Parathyroid adenoma (tissue), 2 donors: ENCODE results near the gene OSGEP.
A peak's percentile ranks its signal among the peaks of the same experiment; 100 is the strongest.

Experiments used
- H2AFZ ChIP-seq: fragments of 300-600 bp; sonication (generic); one replicate; pipeline ENCODE4 v1.7.0; 2017; ENCODE audit warnings: antibody characterized with exemption, mild to moderate bottlenecking
- H3K27ac ChIP-seq: fragments of 300-600 bp; sonication (generic); one replicate; pipeline ENCODE4 v1.7.0; 2017
- H3K27me3 ChIP-seq: fragments of 300-600 bp; sonication (generic); one replicate; pipeline ENCODE4 v1.7.0; 2017; ENCODE audit warnings: low read length; ENCODE audit not compliant: control insufficient read depth, insufficient read depth
- H3K36me3 ChIP-seq: fragments of 300-600 bp; sonication (generic); one replicate; pipeline ENCODE4 v1.7.0; 2017; ENCODE audit warnings: low read length; ENCODE audit not compliant: control insufficient read depth, insufficient read depth
- H3K4me1 ChIP-seq: fragments of 300-600 bp; sonication (generic); one replicate; pipeline ENCODE4 v1.7.0; 2017; ENCODE audit warnings: control low read depth
- H3K4me2 ChIP-seq: fragments of 300-600 bp; sonication (generic); one replicate; pipeline ENCODE4 v1.7.0; 2017; ENCODE audit warnings: low read length
- H3K4me3 ChIP-seq: fragments of 300-600 bp; sonication (generic); one replicate; pipeline ENCODE4 v1.7.0; 2017; ENCODE audit warnings: low read depth, low read length
- H3K79me2 ChIP-seq: fragments of 300-600 bp; sonication (generic); one replicate; pipeline ENCODE4 v1.7.0; 2017; ENCODE audit warnings: control low read depth
- H3K9ac ChIP-seq: fragments of 300-600 bp; sonication (generic); one replicate; pipeline ENCODE4 v1.7.0; 2017; ENCODE audit warnings: mild to moderate bottlenecking
- H3K9me3 ChIP-seq: fragments of 300-600 bp; sonication (generic); one replicate; pipeline ENCODE4 v1.7.0; 2017; ENCODE audit warnings: low read length; ENCODE audit not compliant: control insufficient read depth
- CTCF ChIP-seq: fragments of 300-600 bp; sonication (generic); IDR thresholded peaks from one replicate; pipeline ENCODE4 v1.7.0; 2017; ENCODE audit warnings: antibody characterized with exemption, mild to moderate bottlenecking
- donor health status: primary hyperparathyroidism.

The OSGEP gene

GRCh38 chr14:20485900-20486299 is 31.3 kb upstream of the OSGEP start:
- no peak for TF ChIP-seq CTCF
- no peak overlapping the region for H3K9ac ChIP-seq
- H2AFZ ChIP-seq = no peak overlapping the region
- H3K27me3 ChIP-seq = no peaks in the 10 kb centered on the region
- no peaks in the 10 kb centered on the region for H3K79me2 ChIP-seq
- H3K27ac ChIP-seq = no peak overlapping the region
- no peak overlapping the region for H3K4me3 ChIP-seq
- H3K4me1 ChIP-seq = no peaks in the 10 kb centered on the region
- no peaks in the 10 kb centered on the region for H3K36me3 ChIP-seq
- H3K9me3 ChIP-seq = no peaks in the 10 kb centered on the region
- H3K4me2 ChIP-seq = no peak overlapping the region

GRCh38 chr14:20482382-20482781 is 27.8 kb upstream of the OSGEP start:
- H3K79me2 ChIP-seq = no peaks in the 10 kb centered on the region
- H3K9me3 ChIP-seq = no peaks in the 10 kb centered on the region
- H3K27ac ChIP-seq = no peak overlapping the region
- H3K4me1 ChIP-seq = peaks cover 3% of the 10 kb centered on the region
- H2AFZ ChIP-seq = no peak overlapping the region
- no peak overlapping the region for H3K4me2 ChIP-seq
- no peak overlapping the region for H3K4me3 ChIP-seq
- TF ChIP-seq CTCF = no peak
- no peaks in the 10 kb centered on the region for H3K36me3 ChIP-seq
- no peaks in the 10 kb centered on the region for H3K27me3 ChIP-seq
- H3K9ac ChIP-seq = no peak overlapping the region

GRCh38 chr14:20478894-20479293 is 24.3 kb upstream of the OSGEP start:
- H3K79me2 ChIP-seq = no peaks in the 10 kb centered on the region
- H3K4me3 ChIP-seq = no peak overlapping the region
- no peak overlapping the region for H3K27ac ChIP-seq
- H3K4me1 ChIP-seq = peaks cover 3% of the 10 kb centered on the region
- no peaks in the 10 kb centered on the region for H3K36me3 ChIP-seq
- no peaks in the 10 kb centered on the region for H3K9me3 ChIP-seq
- no peaks in the 10 kb centered on the region for H3K27me3 ChIP-seq
- H2AFZ ChIP-seq = no peak overlapping the region
- TF ChIP-seq CTCF = no peak
- no peak overlapping the region for H3K9ac ChIP-seq
- H3K4me2 ChIP-seq = no peak overlapping the region

GRCh38 chr14:20477211-20477876 is 22.7 kb upstream of the OSGEP start:
- H3K4me3 ChIP-seq = no peak overlapping the region
- no peaks in the 10 kb centered on the region for H3K9me3 ChIP-seq
- H3K79me2 ChIP-seq = no peaks in the 10 kb centered on the region
- TF ChIP-seq CTCF = no peak
- H3K9ac ChIP-seq = no peak overlapping the region
- no peaks in the 10 kb centered on the region for H3K36me3 ChIP-seq
- no peaks in the 10 kb centered on the region for H3K27me3 ChIP-seq
- H3K4me2 ChIP-seq = peak overlapping the region; percentile 0
- peak overlapping the region; percentile 45 for H2AFZ ChIP-seq
- no peak overlapping the region for H3K27ac ChIP-seq
- peaks cover 3% of the 10 kb centered on the region for H3K4me1 ChIP-seq

GRCh38 chr14:20476776-20477175 is 22.2 kb upstream of the OSGEP start:
- TF ChIP-seq CTCF = no peak
- Histone ChIP-seq H2AFZ (no peak overlapping the region), H3K79me2 (no peaks in the 10 kb centered on the region), H3K9me3 (no peaks in the 10 kb centered on the region), H3K4me2 (no peak overlapping the region), H3K9ac (no peak overlapping the region), H3K4me3 (no peak overlapping the region), H3K27me3 (no peaks in the 10 kb centered on the region), H3K36me3 (no peaks in the 10 kb centered on the region), H3K27ac (no peak overlapping the region), H3K4me1 (peaks cover 3% of the 10 kb centered on the region)
